H9 (cell line): ENCODE data around the gene FOXN4. TPM values are rescaled to one million over a fixed set of nuclear protein-coding genes. Genes with fewer than 3 reads are reported as not detected.

ENCODE experiments used
- DNase-seq: peaks from one replicate; pipeline ENCODE4 v3.0.0-alpha.2; 2017
- H2AFZ ChIP-seq: one replicate; pipeline ENCODE4 v1.6.1; 2013; ENCODE audit warnings: mild to moderate bottlenecking, low read length, control low read depth, moderate library complexity
- H2AK5ac ChIP-seq: 2 replicates; pipeline ENCODE4 v1.6.1; 2013; ENCODE audit warnings: low read length, control low read depth, mixed read lengths; ENCODE audit not compliant: insufficient read length
- H2BK120ac ChIP-seq: one replicate; pipeline ENCODE4 v1.6.1; 2013; ENCODE audit warnings: low read depth, mild to moderate bottlenecking, low read length, control low read depth, inconsistent platforms; ENCODE audit not compliant: poor library complexity, severe bottlenecking
- H2BK12ac ChIP-seq: 2 replicates; pipeline ENCODE4 v1.6.1; 2013; ENCODE audit warnings: low read length, control low read depth, mixed read lengths, low read depth; ENCODE audit not compliant: insufficient read length
- H2BK15ac ChIP-seq: 2 replicates; pipeline ENCODE4 v1.6.1; 2013; ENCODE audit warnings: low read depth, low read length, control low read depth
- H2BK20ac ChIP-seq: one replicate; pipeline ENCODE4 v1.6.1; 2013; ENCODE audit warnings: low read depth, mild to moderate bottlenecking, low read length, control low read depth, inconsistent platforms; ENCODE audit not compliant: poor library complexity, severe bottlenecking
- H2BK5ac ChIP-seq: 2 replicates; pipeline ENCODE4 v1.6.1; 2013; ENCODE audit warnings: low read length, control low read depth, mixed read lengths; ENCODE audit not compliant: insufficient read length
- H3K14ac ChIP-seq: 2 replicates; pipeline ENCODE4 v1.6.1; 2013; ENCODE audit warnings: low read length, control low read depth; ENCODE audit not compliant: insufficient read depth
- H3K18ac ChIP-seq: 2 replicates; pipeline ENCODE4 v1.6.1; 2013; ENCODE audit warnings: low read depth, mild to moderate bottlenecking, mixed read lengths, low read length, control low read depth; ENCODE audit not compliant: insufficient read length
- H3K23ac ChIP-seq: 2 replicates; pipeline ENCODE4 v1.6.1; 2013; ENCODE audit warnings: low read length, control low read depth, mixed read lengths, low read depth; ENCODE audit not compliant: insufficient read length
- H3K23me2 ChIP-seq: 2 replicates; pipeline ENCODE4 v1.6.1; 2013; ENCODE audit warnings: low read depth, mild to moderate bottlenecking, mixed read lengths, low read length, control low read depth; ENCODE audit not compliant: insufficient read length, poor library complexity, severe bottlenecking
- H3K27ac ChIP-seq: 2 replicates; pipeline ENCODE4 v1.5.1; 2013; ENCODE audit warnings: low read length, control low read depth, mixed read lengths, low read depth; ENCODE audit not compliant: insufficient read length
- H3K27me3 ChIP-seq: 2 replicates; pipeline ENCODE4 v1.6.1; 2013; ENCODE audit warnings: low read length, control low read depth, inconsistent platforms; ENCODE audit not compliant: insufficient read depth
- H3K4ac ChIP-seq: 2 replicates; pipeline ENCODE4 v1.6.1; 2013; ENCODE audit warnings: low read depth, mild to moderate bottlenecking, control low read depth, inconsistent platforms, low read length, moderate library complexity
- H3K4me1 ChIP-seq: 2 replicates; pipeline ENCODE4 v1.6.1; 2013; ENCODE audit warnings: low read length, control low read depth, inconsistent platforms; ENCODE audit not compliant: insufficient read depth
- H3K4me2 ChIP-seq: 2 replicates; pipeline ENCODE4 v1.6.1; 2013; ENCODE audit warnings: low read length, control low read depth, mixed read lengths; ENCODE audit not compliant: insufficient read length, insufficient read depth
- H3K56ac ChIP-seq: 2 replicates; pipeline ENCODE4 v1.6.1; 2013; ENCODE audit warnings: low read depth, mild to moderate bottlenecking, mixed read lengths, low read length, control low read depth; ENCODE audit not compliant: insufficient read length
- H3K79me1 ChIP-seq: 2 replicates; pipeline ENCODE4 v1.6.1; 2013; ENCODE audit warnings: low read depth, mild to moderate bottlenecking, moderate library complexity, low read length, control low read depth, inconsistent platforms; ENCODE audit not compliant: insufficient read depth, poor library complexity, severe bottlenecking
- H3K79me2 ChIP-seq: 2 replicates; pipeline ENCODE4 v1.6.1; 2013; ENCODE audit warnings: low read length, control low read depth, inconsistent platforms; ENCODE audit not compliant: insufficient read depth
- H3K9ac ChIP-seq: 2 replicates; pipeline ENCODE4 v1.6.1; 2013; ENCODE audit warnings: low read length, control low read depth, mixed read lengths; ENCODE audit not compliant: insufficient read length; ENCODE audit errors: extremely low read depth
- H3K9me3 ChIP-seq: one replicate; pipeline ENCODE4 v1.6.1; 2013; ENCODE audit warnings: low read depth, low read length, inconsistent platforms; ENCODE audit not compliant: control insufficient read depth
- H3T11ph ChIP-seq: one replicate; pipeline ENCODE4 v1.6.1; 2013; ENCODE audit warnings: mild to moderate bottlenecking, low read length, control low read depth, inconsistent platforms
- H4K20me1 ChIP-seq: one replicate; pipeline ENCODE4 v1.6.1; 2013; ENCODE audit not compliant: control insufficient read depth, insufficient read length, insufficient read depth
- H4K5ac ChIP-seq: 2 replicates; pipeline ENCODE4 v1.6.1; 2013; ENCODE audit warnings: low read depth, mild to moderate bottlenecking, mixed read lengths, low read length, control low read depth; ENCODE audit not compliant: insufficient read length
- H4K8ac ChIP-seq: replicated peaks from 2 replicates; pipeline ENCODE4 v1.6.1; 2013; ENCODE audit warnings: low read length, control low read depth, mixed read lengths, low read depth; ENCODE audit not compliant: insufficient read length
- H4K91ac ChIP-seq: 2 replicates; pipeline ENCODE4 v1.6.1; 2013; ENCODE audit warnings: low read depth, mild to moderate bottlenecking, moderate library complexity, mixed read lengths, low read length, control low read depth; ENCODE audit not compliant: insufficient read length
- H3K27ac Mint-ChIP-seq, 3 experiments: 2 replicates in 2 of 3; 3 replicates in 1 of 3; pipeline ENCODE4 v1.8.0; 2020 to 2021; ENCODE audit warnings: mixed read lengths in 3 of 3, mild to moderate bottlenecking in 1 of 3, moderate library complexity in 1 of 3
- H3K27me3 Mint-ChIP-seq: 2 replicates; pipeline ENCODE4 v1.8.0; 2021; ENCODE audit warnings: low read depth, mild to moderate bottlenecking, moderate library complexity, mixed read lengths
- H3K36me3 Mint-ChIP-seq, 3 experiments: 2 replicates in 2 of 3; 3 replicates in 1 of 3; pipeline ENCODE4 v1.8.0; 2020 to 2021; ENCODE audit warnings: low read depth in 3 of 3, mixed read lengths in 3 of 3; ENCODE audit not compliant: insufficient read depth in 1 of 3
- H3K4me1 Mint-ChIP-seq, 2 experiments: 2 replicates each; pipeline ENCODE4 v1.8.0; 2020; ENCODE audit warnings: mixed read lengths in 2 of 2
- H3K4me3 Mint-ChIP-seq, 2 experiments: 2 replicates in 1 of 2; 3 replicates in 1 of 2; pipeline ENCODE4 v1.8.0; 2020 to 2021; ENCODE audit warnings: mild to moderate bottlenecking in 2 of 2, mixed read lengths in 2 of 2, moderate library complexity in 1 of 2
- H3K9me3 Mint-ChIP-seq, 2 experiments: 2 replicates in 1 of 2; 3 replicates in 1 of 2; pipeline ENCODE4 v1.8.0; 2020; ENCODE audit warnings: mild to moderate bottlenecking in 2 of 2, mixed read lengths in 2 of 2, moderate library complexity in 1 of 2
- CTCF ChIP-seq: fragments of 200-600 bp; sonication (generic); conservative IDR thresholded peaks from 3 replicates; pipeline ENCODE4 v1.8.0; 2021; ENCODE audit warnings: antibody characterized with exemption, mild to moderate bottlenecking
- WGBS: extraction: QIAGEN DNeasy Blood & Tissue Kit; methylation state at CpG from one replicate; pipeline ENCODE4 v1.1.7; 2013; ENCODE audit warnings: missing lambda C conversion rate, low lambda C conversion rate, mixed read lengths; ENCODE audit not compliant: insufficient read length; ENCODE audit errors: extremely low coverage; 5-methylcytosine and 5-hydroxymethylcytosine counted together
- total RNA-seq: library from RNA; stranded (reverse); gene quantifications from 2 replicates; pipeline ENCODE4 v1.2.1, GENCODE V29; 2021

FOXN4 gene
- total RNA-seq, 1 experiment from 2014 or later, result 0.39 TPM

GRCh38 chr12:109329686-109330085, 20.6 kb upstream of the FOXN4 start:
- Histone ChIP-seq H3K23ac (no peak overlapping the region), H3K79me1 (no peaks in the 10 kb centered on the region), H3K4me1 (no peaks in the 10 kb centered on the region; the same call in 1 of the 2 replicates), H4K5ac (no peak overlapping the region), H3K14ac (no peak overlapping the region), H3K9me3 (no peaks in the 10 kb centered on the region), H3K18ac (no peak overlapping the region), H3K79me2 (no peaks in the 10 kb centered on the region), H4K8ac (no peak overlapping the region), H4K91ac (no peak overlapping the region), H2AFZ (no peak overlapping the region), H2AK5ac (no peak overlapping the region), H2BK5ac (no peak overlapping the region), H3K27me3 (no peaks in the 10 kb centered on the region), H2BK20ac (no peak overlapping the region), H3K9ac (no peak overlapping the region), H3K27ac (no peak overlapping the region), H2BK12ac (no peak overlapping the region), H3T11ph (no peak overlapping the region), H4K20me1 (no peaks in the 10 kb centered on the region), H3K4me2 (no peak overlapping the region), H2BK120ac (no peak overlapping the region), H3K56ac (no peak overlapping the region), H2BK15ac (no peak overlapping the region), H3K23me2 (no peaks in the 10 kb centered on the region), H3K4ac (no peak overlapping the region)
- Mint-ChIP-seq H3K36me3 (no peaks in the 10 kb centered on the region), H3K4me3 (no peak overlapping the region), H3K4me1 (peaks cover 0 to 10% of the 10 kb centered on the region in 2 experiments; a peak in 1 of 4 replicates), H3K9me3 (no peaks in the 10 kb centered on the region), H3K27me3 (peaks cover 4% of the 10 kb centered on the region), H3K27ac (peak overlapping the region in 1 of 3 experiments; percentile 6; a peak in 1 of 7 replicates)
- DNase-seq, result no peak
- TF ChIP-seq CTCF, result no peak
- no CpG with 5 or more reads among the region's 7 CpGs for WGBS
